BE2C (cell line): Measurements from ENCODE around the gene PAPPA.

Source experiments
- DNase-seq: peaks from one replicate; pipeline ENCODE4 v3.0.0-alpha.2; 2020
- H3K27me3 ChIP-seq: fragments of 250-450 bp; sonication (Bioruptor Pico); 2 replicates; pipeline ENCODE4 v1.5.1; 2020; ENCODE audit warnings: mild to moderate bottlenecking
- H3K36me3 ChIP-seq: fragments of 250-450 bp; sonication (Bioruptor Pico); 2 replicates; pipeline ENCODE4 v1.5.1; 2020; ENCODE audit warnings: mild to moderate bottlenecking
- H3K4me1 ChIP-seq: fragments of 250-450 bp; sonication (Bioruptor Pico); 2 replicates; pipeline ENCODE4 v1.5.1; 2020
- H3K4me3 ChIP-seq: 2 replicates; pipeline ENCODE4 v1.5.1; 2011; ENCODE audit warnings: low read depth, low read length
- H3K9me3 ChIP-seq: fragments of 250-450 bp; sonication (Bioruptor Pico); 2 replicates; pipeline ENCODE4 v1.5.1; 2020
- CTCF ChIP-seq: IDR thresholded peaks from 2 replicates; pipeline ENCODE4 v1.5.1; 2012; ENCODE audit warnings: mild to moderate bottlenecking, low read depth, low read length

Gene PAPPA

GRCh38 chr9:116390303-116391228 is 237.0 kb downstream of the PAPPA start:
- no peaks in the 10 kb centered on the region for H3K27me3 ChIP-seq
- H3K4me1 ChIP-seq, result no peaks in the 10 kb centered on the region
- H3K4me3 ChIP-seq, result no peak overlapping the region
- no peaks in the 10 kb centered on the region for H3K9me3 ChIP-seq
- H3K36me3 ChIP-seq, result no peaks in the 10 kb centered on the region
- no peak for DNase-seq
- no peak for TF ChIP-seq CTCF

GRCh38 chr9:116391306-116391900 is 237.8 kb downstream of the PAPPA start:
- H3K4me3 ChIP-seq, result no peak overlapping the region
- no peak for DNase-seq
- no peaks in the 10 kb centered on the region for H3K9me3 ChIP-seq

GRCh38 chr9:116393198-116393597 is 239.6 kb downstream of the PAPPA start:
- no peaks in the 10 kb centered on the region for H3K36me3 ChIP-seq
- DNase-seq, result no peak
- H3K27me3 ChIP-seq, result no peaks in the 10 kb centered on the region
- H3K4me3 ChIP-seq, result no peak overlapping the region
- no peaks in the 10 kb centered on the region for H3K9me3 ChIP-seq
- H3K4me1 ChIP-seq, result no peaks in the 10 kb centered on the region
- TF ChIP-seq CTCF, result no peak

More at GRCh38 chr9:116391306-116391900, 237.8 kb downstream of the PAPPA start:
- TF ChIP-seq CTCF, result no peak
- no peaks in the 10 kb centered on the region for H3K36me3 ChIP-seq
- no peaks in the 10 kb centered on the region for H3K27me3 ChIP-seq
- no peaks in the 10 kb centered on the region for H3K4me1 ChIP-seq

- H3K4me1 ChIP-seq, result no peaks in the 10 kb centered on the region
- no peaks in the 10 kb centered on the region for H3K27me3 ChIP-seq
- no peak for TF ChIP-seq CTCF
- no peak for DNase-seq
- H3K4me3 ChIP-seq, result no peak overlapping the region
- H3K9me3 ChIP-seq, result no peaks in the 10 kb centered on the region
- no peaks in the 10 kb centered on the region for H3K36me3 ChIP-seq
Observed at GRCh38 chr9:116394070-116394469, 240.5 kb downstream of the PAPPA start.

GRCh38 chr9:116394894-116395698 is 241.5 kb downstream of the PAPPA start:
- no peak for TF ChIP-seq CTCF
- Histone ChIP-seq H3K4me1 (no peaks in the 10 kb centered on the region), H3K36me3 (0 out of 2 replicates have a peak, but pooled peaks cover 2% of the 10 kb centered on the region), H3K9me3 (no peaks in the 10 kb centered on the region), H3K4me3 (no peak overlapping the region), H3K27me3 (no peaks in the 10 kb centered on the region)
- no peak for DNase-seq
